Heart left ventricle (tissue), 13 donors: Measurements from ENCODE around the gene KIF12.

Experiments
- CTCF ChIP-seq, 12 donors: fragments of 200-600 bp; sonication (generic) in 4 of 12; IDR thresholded peaks; one replicate each; pipeline versions ENCODE4 v1.5.0 to v1.8.0; 2018 to 2022; ENCODE audit warnings: antibody characterized with exemption in 12 of 12, mild to moderate bottlenecking in 5 of 12
- POLR2A ChIP-seq, 2 donors: fragments of 450-650 bp; IDR thresholded peaks; one replicate each; pipeline ENCODE4 v1.6.1; 2017; ENCODE audit warnings: antibody characterized with exemption in 2 of 2, mild to moderate bottlenecking in 2 of 2, moderate library complexity in 2 of 2
- donor health status: ischemic (EF 13 %, LVEDD 7.1; RV severe dilation, severe dysfunction).
- donor health status: DM: no; HTN: yes; CAD: no.
- donor health status: DM: no; HTN: no; CAD: no.
- donor health status: ischemic (EF 25% LVEDD 6.9; RV normal size, moderate dysfunction).
- donor health status: ischemic (EF 25% LVEDD 5.7; RV mildly dilated, moderate dysfunction).
- donor health status: ischemic (EF 35%, LVEDD 5.7; RV mildly dilated, moderate dysfunction).
- donor health status: nonischemic (EF 11% LVEDD 7.7; RV severe dilation, severe dysfunction).
- donor health status: DM: yes; HTN: yes; CAD: no.
- donor health status: PGD.
- donor health status: ischemic (EF 29% LVEDD 5.4; RV normal size, mild dysfunction).
- donor health status: nonischemic (EF 23%, LVEDD 6.1; RV moderate dilation, normal function).

GRCh38 chr9:114110180-114110579 is 11.1 kb upstream of the KIF12 start:
- TF ChIP-seq CTCF (IDR thresholded peaks at IDR 0.05) (no peak), POLR2A (IDR thresholded peaks at IDR 0.05) (no peak)
